K562 (cell line): ENCODE measurements around the gene PRCP.

Experiments
- CHD1 ChIP-seq: fragments of 200-600 bp; sonication (generic); IDR thresholded peaks from one replicate; pipeline ENCODE4 v1.6.1; 2012; ENCODE audit warnings: mild to moderate bottlenecking, moderate library complexity, low read length, inconsistent platforms
- EP300 ChIP-seq: IDR thresholded peaks from 2 replicates; pipeline ENCODE4 v1.6.1; 2012; ENCODE audit warnings: low read length, improper control_type of control experiment
- FIP1L1 ChIP-seq: fragments of 200-400 bp; formaldehyde crosslinking; IDR thresholded peaks from 2 replicates; pipeline ENCODE4 v1.6.1; 2018; ENCODE audit warnings: mild to moderate bottlenecking, low read depth, low read length; ENCODE audit not compliant: poor library complexity, severe bottlenecking
- MXI1 ChIP-seq: IDR thresholded peaks from 2 replicates; pipeline ENCODE4 v1.6.1; 2011; ENCODE audit warnings: low read depth, mild to moderate bottlenecking, improper control_type of control experiment, low read length
- ZNF184 ChIP-seq: sonication (generic); formaldehyde crosslinking; IDR thresholded peaks from 2 replicates; pipeline ENCODE4 v1.5.0; 2020; ENCODE audit warnings: missing genetic modification reagents
- ZNF589 ChIP-seq: fragments of 200-800 bp; sonication (Bioruptor generic); IDR thresholded peaks from 2 replicates; pipeline ENCODE4 v1.6.1; 2016; ENCODE audit warnings: low read depth, missing genetic modification characterization, missing compliant biosample characterization
- TF ChIP-seq, protein P1 (sequence below): fragments of 150-350 bp; conservative IDR thresholded peaks from 2 replicates; pipeline ENCODE4 v1.6.1; 2014; ENCODE audit warnings: low read length

DNA sequence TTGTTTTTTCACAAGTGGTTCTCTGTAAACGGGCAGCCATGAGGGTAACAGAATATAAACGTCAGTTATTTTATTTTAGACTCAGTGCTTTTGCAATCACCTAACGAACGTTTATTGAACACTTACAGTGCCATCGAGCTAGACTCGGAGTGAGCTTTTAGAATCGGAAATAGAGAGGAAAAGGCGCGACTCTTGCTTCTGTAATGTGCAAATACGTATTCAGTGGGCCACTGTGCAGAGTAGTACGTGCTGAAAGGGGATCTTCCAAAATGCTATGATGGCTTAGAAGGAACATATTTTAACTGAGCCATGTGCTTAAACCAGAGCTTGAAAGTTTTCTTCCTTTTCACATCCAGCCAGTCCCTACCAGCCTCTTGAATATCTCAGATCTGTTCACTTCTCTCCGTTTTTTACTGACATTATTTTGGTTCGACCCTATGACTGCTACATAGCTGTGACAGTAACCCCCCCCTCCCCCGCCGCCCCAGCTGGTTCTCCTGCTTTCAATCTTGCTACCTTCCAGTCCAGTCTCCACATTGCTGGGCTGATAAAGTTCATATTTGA is 1.8 kb upstream of the PRCP start:
- TF ChIP-seq CHD1 (no peak), EP300 (no peak), MXI1 (no peak), FIP1L1 (no peak), ZNF184 (no peak), ZNF589 (CRISPR knock-in tag) (no peak)
- TF ChIP-seq, protein P1, sequence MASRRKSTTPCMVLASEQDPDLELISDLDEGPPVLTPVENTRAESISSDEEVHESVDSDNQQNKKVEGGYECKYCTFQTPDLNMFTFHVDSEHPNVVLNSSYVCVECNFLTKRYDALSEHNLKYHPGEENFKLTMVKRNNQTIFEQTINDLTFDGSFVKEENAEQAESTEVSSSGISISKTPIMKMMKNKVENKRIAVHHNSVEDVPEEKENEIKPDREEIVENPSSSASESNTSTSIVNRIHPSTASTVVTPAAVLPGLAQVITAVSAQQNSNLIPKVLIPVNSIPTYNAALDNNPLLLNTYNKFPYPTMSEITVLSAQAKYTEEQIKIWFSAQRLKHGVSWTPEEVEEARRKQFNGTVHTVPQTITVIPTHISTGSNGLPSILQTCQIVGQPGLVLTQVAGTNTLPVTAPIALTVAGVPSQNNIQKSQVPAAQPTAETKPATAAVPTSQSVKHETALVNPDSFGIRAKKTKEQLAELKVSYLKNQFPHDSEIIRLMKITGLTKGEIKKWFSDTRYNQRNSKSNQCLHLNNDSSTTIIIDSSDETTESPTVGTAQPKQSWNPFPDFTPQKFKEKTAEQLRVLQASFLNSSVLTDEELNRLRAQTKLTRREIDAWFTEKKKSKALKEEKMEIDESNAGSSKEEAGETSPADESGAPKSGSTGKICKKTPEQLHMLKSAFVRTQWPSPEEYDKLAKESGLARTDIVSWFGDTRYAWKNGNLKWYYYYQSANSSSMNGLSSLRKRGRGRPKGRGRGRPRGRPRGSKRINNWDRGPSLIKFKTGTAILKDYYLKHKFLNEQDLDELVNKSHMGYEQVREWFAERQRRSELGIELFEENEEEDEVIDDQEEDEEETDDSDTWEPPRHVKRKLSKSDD, result no peak
